GM13977 (cell line): Measurements from ENCODE around the gene PTPN3.
"Not testable (repeated sequence)": the region's sequence is repeated elsewhere in the genome, so short reads cannot be mapped to it uniquely, and the experiment has no call there.

Experiments
- DNase-seq: peaks from one replicate; pipeline ENCODE4 v3.0.0; 2012; ENCODE audit warnings: low spot score
- in situ Hi-C: fragments of 300-500 bp; cut with MboI; formaldehyde crosslinking; loops from one replicate; pipeline ENCODE4 v1.12.0; 2022; ENCODE audit warnings: low sequenced_read_pairs, low pct_unique_long_range_greater_than_20kb, mixed read lengths, inconsistent platforms; ENCODE audit not compliant: unreplicated experiment
- TF ChIP-seq, protein P1 (sequence below): IDR thresholded peaks from 2 replicates; pipeline ENCODE4 v1.5.1; 2012; ENCODE audit warnings: mild to moderate bottlenecking, control low read depth; ENCODE audit not compliant: insufficient read depth; ENCODE audit errors: extremely low read depth, missing control alignments

The PTPN3 gene, protein sequence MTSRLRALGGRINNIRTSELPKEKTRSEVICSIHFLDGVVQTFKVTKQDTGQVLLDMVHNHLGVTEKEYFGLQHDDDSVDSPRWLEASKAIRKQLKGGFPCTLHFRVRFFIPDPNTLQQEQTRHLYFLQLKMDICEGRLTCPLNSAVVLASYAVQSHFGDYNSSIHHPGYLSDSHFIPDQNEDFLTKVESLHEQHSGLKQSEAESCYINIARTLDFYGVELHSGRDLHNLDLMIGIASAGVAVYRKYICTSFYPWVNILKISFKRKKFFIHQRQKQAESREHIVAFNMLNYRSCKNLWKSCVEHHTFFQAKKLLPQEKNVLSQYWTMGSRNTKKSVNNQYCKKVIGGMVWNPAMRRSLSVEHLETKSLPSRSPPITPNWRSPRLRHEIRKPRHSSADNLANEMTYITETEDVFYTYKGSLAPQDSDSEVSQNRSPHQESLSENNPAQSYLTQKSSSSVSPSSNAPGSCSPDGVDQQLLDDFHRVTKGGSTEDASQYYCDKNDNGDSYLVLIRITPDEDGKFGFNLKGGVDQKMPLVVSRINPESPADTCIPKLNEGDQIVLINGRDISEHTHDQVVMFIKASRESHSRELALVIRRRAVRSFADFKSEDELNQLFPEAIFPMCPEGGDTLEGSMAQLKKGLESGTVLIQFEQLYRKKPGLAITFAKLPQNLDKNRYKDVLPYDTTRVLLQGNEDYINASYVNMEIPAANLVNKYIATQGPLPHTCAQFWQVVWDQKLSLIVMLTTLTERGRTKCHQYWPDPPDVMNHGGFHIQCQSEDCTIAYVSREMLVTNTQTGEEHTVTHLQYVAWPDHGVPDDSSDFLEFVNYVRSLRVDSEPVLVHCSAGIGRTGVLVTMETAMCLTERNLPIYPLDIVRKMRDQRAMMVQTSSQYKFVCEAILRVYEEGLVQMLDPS

DNA sequence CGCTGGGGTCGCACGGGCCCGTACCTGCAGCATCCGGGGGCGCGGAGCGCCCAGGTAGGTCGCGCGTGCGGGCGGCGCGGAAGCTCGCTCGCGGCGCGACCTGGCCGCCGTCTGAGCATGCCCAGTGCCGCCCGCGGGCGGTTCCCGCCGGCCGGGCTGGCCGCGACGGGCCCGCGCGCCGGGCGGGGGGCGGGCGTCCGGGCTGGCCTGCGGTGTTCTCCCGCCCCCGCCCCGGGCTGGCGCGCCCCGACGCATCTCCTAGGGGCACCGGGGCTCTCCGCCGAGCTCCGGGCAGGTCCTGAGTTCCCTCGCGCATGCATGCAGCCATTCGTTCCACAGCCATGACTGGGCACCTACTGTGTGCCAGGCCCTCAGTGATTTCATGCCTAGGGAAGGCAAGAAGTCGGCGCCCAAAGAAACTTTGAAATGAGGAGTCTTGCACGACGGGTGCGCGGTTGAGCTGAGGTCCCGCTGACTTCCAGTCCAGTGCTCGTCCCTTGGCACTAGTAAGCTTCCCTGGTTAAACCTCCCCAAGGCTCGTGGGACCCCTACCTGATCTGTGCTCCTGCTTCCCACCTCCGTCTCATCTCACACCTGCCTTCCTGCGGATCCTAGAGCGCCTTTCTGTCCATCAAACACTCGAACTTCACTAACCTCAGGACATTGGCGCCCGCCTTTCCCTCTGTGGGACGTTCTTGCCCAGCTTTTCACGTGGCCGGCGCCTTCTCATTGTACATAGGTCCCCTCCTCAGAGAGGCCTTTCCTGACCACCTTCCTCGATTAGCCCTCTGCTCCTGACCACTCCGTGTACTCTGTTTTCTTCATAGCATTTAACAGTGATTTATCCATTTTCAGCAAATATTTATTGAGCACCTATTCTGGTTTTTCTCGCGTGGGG lies at the start of gene PTPN3:
Gene PTPN3 (minus strand): TSS at position 113 of the 898 bp plus-strand sequence. CDS start 34,873 bp downstream, outside the sequence.
- in situ Hi-C loops: no loop called here
- TF ChIP-seq, protein P1, sequence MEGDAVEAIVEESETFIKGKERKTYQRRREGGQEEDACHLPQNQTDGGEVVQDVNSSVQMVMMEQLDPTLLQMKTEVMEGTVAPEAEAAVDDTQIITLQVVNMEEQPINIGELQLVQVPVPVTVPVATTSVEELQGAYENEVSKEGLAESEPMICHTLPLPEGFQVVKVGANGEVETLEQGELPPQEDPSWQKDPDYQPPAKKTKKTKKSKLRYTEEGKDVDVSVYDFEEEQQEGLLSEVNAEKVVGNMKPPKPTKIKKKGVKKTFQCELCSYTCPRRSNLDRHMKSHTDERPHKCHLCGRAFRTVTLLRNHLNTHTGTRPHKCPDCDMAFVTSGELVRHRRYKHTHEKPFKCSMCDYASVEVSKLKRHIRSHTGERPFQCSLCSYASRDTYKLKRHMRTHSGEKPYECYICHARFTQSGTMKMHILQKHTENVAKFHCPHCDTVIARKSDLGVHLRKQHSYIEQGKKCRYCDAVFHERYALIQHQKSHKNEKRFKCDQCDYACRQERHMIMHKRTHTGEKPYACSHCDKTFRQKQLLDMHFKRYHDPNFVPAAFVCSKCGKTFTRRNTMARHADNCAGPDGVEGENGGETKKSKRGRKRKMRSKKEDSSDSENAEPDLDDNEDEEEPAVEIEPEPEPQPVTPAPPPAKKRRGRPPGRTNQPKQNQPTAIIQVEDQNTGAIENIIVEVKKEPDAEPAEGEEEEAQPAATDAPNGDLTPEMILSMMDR: no peak
- peak; percentile 55 for DNase-seq

DNA sequence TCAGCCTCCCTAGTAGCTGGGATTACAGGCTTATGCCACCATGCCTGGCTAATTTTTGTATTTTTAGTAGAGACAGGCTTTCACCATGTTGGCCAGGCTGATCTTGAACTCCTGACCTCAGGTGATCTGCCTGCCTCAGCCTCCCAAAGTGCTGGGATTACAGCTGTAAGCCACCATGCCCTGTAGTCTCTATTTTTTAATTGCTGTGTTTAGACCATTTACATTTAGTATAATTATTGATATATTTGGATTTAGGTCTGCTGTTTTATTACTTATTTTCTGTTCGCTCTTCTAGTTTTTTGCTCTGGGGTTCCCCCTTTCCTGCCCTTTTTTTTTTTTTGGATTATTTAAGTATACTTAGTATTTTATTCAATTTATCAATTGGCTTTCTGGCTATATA lies 46.8 kb upstream of the PTPN3 start:
- DNase-seq, in situ Hi-C loops: not testable (repeated sequence)

- no peak for DNase-seq
- TF ChIP-seq, protein P1: no peak
- in situ Hi-C loops: no loop called here
Observed at GRCh38 chr9:109542922-109543321, 44.8 kb upstream of the PTPN3 start.

DNA sequence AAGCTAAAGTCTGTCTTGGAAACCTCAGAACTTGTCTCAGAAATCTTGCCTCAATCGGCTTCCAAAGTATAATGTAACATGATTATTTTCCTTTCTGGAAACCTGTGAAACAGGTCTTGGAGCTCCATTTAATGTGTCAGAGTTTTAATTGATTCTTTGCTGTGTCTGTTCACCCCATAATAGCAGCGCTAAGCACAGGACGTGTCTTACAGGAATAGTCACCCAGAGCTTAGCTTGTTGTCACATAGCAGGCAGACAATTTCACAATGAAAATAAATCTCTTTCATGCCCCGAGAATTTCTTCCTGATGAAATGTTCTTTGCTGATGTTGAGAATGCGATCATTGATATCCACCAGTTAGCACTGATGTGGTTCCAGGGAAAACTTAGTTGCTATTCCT lies 40.2 kb upstream of the PTPN3 start:
- TF ChIP-seq, protein P1: no peak
- no peak for DNase-seq
- in situ Hi-C loops: no loop called here

GRCh38 chr9:109537288-109537687 lies 39.2 kb upstream of the PTPN3 start:
- in situ Hi-C loops: no loop called here
- DNase-seq: no peak
- TF ChIP-seq, protein P1: no peak

DNA sequence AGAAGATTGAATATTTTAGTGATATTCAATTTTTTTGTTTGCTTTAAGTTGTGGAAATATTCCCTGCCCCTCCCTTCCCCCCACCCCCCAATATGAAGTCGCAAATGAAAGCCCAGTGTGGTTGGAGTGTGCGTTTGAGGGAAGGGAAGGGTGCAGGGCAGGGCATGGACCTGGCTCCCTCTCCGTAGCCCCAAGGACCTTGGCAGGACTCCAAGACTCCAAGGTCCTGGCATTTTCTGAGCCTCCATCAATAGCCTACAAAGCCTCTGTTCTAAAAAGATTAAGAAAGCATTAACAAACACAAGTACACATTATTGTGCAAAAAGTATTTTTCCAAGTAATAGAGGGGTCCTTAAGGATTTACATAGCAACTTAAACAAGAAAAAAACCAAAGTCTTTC lies 38.8 kb upstream of the PTPN3 start:
- DNase-seq: no peak
- TF ChIP-seq, protein P1: no peak
- in situ Hi-C loops: no loop called here
